ENCODE results near the gene DDX31. TPM values are rescaled to one million over a fixed set of nuclear protein-coding genes. Genes with fewer than 3 reads are reported as not detected.

Gene DDX31
- total RNA-seq, 1 donor, result 11.6 TPM

DNA sequence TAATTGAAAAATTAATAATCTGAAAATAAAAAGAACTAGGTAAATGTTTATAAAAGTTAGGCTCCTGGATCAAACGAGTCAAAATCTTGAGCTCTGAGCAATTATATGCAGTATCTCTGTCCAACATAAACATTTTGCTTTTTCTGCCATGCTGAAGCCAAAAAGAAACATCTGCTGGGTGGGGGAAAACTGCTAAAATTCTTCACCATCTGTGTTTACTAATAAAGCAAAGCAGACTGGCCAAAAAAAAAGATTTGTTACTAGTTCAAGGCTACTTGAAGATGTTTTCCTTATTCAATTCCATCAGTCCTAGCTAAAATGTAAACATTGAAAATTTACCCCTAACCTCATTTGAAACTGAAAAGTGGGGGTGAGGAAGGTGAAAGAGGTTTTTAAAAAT lies 30.2 kb upstream of the DDX31 start:
- Histone ChIP-seq H4K20me1 (ENCODE audit: insufficient read depth, low read length) (no peaks in the 10 kb centered on the region), H3K27me3 (ENCODE audit: insufficient read depth, low read length) (no peaks in the 10 kb centered on the region), H3K9me3 (ENCODE audit: low read depth, low read length) (peaks cover 10% of the 10 kb centered on the region), H3K4me1 (ENCODE audit: insufficient read depth, low read length) (no peaks in the 10 kb centered on the region), H3K4me3 (ENCODE audit: insufficient read depth, low read length) (no peak overlapping the region), H2AFZ (ENCODE audit: low read length) (no peak overlapping the region), H3K79me2 (ENCODE audit: insufficient read depth, low read length) (no peaks in the 10 kb centered on the region), H3K36me3 (ENCODE audit: insufficient read depth, low read length) (no peaks in the 10 kb centered on the region), H3K4me2 (ENCODE audit: insufficient read depth, low read length) (no peak overlapping the region), H3K27ac (ENCODE audit: low read depth, low read length) (no peak overlapping the region)
- no peak for DNase-seq (ENCODE audit: insufficient read length, low spot score, missing footprints)
- TF ChIP-seq, protein P1, sequence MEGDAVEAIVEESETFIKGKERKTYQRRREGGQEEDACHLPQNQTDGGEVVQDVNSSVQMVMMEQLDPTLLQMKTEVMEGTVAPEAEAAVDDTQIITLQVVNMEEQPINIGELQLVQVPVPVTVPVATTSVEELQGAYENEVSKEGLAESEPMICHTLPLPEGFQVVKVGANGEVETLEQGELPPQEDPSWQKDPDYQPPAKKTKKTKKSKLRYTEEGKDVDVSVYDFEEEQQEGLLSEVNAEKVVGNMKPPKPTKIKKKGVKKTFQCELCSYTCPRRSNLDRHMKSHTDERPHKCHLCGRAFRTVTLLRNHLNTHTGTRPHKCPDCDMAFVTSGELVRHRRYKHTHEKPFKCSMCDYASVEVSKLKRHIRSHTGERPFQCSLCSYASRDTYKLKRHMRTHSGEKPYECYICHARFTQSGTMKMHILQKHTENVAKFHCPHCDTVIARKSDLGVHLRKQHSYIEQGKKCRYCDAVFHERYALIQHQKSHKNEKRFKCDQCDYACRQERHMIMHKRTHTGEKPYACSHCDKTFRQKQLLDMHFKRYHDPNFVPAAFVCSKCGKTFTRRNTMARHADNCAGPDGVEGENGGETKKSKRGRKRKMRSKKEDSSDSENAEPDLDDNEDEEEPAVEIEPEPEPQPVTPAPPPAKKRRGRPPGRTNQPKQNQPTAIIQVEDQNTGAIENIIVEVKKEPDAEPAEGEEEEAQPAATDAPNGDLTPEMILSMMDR (IDR thresholded peaks at IDR 0.05; ENCODE audit: extremely low read depth, low read depth, low read length), result no peak

DNA sequence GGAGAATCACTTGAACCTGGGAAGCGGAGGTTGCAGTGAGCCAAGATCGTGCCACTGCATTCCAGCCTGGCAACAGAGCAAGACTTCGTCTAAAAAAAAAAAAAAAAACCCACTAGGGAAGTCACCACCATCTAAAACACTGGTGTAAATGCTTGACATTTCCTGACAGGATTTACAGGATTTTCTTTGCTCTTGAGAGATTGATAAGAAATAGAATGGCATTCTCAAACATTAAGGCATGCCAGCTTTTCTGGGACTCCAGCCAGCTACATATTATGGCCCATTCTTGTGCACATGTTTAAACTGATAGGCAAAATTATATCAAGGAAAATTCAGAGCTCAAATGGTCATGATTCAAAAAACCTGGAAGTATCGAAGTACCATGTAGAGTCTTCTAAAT lies 29.2 kb upstream of the DDX31 start:
- Histone ChIP-seq H4K20me1 (ENCODE audit: insufficient read depth, low read length) (no peaks in the 10 kb centered on the region), H3K4me2 (ENCODE audit: insufficient read depth, low read length) (no peak overlapping the region), H3K27me3 (ENCODE audit: insufficient read depth, low read length) (no peaks in the 10 kb centered on the region), H2AFZ (ENCODE audit: low read length) (no peak overlapping the region), H3K79me2 (ENCODE audit: insufficient read depth, low read length) (no peaks in the 10 kb centered on the region), H3K4me1 (ENCODE audit: insufficient read depth, low read length) (no peaks in the 10 kb centered on the region), H3K9me3 (ENCODE audit: low read depth, low read length) (peaks cover 10% of the 10 kb centered on the region), H3K4me3 (ENCODE audit: insufficient read depth, low read length) (no peak overlapping the region), H3K36me3 (ENCODE audit: insufficient read depth, low read length) (no peaks in the 10 kb centered on the region), H3K27ac (ENCODE audit: low read depth, low read length) (no peak overlapping the region)
- TF ChIP-seq, protein P1 (IDR thresholded peaks at IDR 0.05; ENCODE audit: extremely low read depth, low read depth, low read length), result no peak
- no peak for DNase-seq (ENCODE audit: insufficient read length, low spot score, missing footprints)

DNA sequence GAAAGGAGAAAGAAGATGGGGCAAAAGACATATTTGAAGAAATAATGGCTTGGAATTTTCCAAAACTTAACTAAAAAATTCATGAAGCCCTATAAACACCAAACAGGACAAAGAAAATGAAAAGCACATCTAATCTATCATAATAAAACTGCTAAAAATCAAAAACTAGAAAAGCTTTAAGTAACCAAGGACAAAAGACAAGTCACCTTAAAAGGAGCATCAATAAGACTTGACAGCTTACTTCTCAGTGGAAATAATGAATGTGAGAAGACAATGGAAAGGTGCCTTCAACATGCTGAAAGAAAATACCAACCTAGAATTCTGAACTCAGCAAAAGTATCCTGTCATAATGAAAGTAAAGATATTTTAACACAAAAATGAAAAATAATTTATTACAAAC lies 27.4 kb upstream of the DDX31 start:
- H4K20me1 ChIP-seq (ENCODE audit: insufficient read depth, low read length), result no peaks in the 10 kb centered on the region
- H3K4me1 ChIP-seq (ENCODE audit: insufficient read depth, low read length), result no peaks in the 10 kb centered on the region
- peaks cover 10% of the 10 kb centered on the region for H3K9me3 ChIP-seq (ENCODE audit: low read depth, low read length)
- H3K27ac ChIP-seq (ENCODE audit: low read depth, low read length), result no peak overlapping the region
- H2AFZ ChIP-seq (ENCODE audit: low read length), result no peak overlapping the region
- no peak for DNase-seq (ENCODE audit: insufficient read length, low spot score, missing footprints)
- no peaks in the 10 kb centered on the region for H3K79me2 ChIP-seq (ENCODE audit: insufficient read depth, low read length)
- no peak overlapping the region for H3K4me3 ChIP-seq (ENCODE audit: insufficient read depth, low read length)
- H3K27me3 ChIP-seq (ENCODE audit: insufficient read depth, low read length), result no peaks in the 10 kb centered on the region
- TF ChIP-seq, protein P1 (IDR thresholded peaks at IDR 0.05; ENCODE audit: extremely low read depth, low read depth, low read length), result no peak
- no peaks in the 10 kb centered on the region for H3K36me3 ChIP-seq (ENCODE audit: insufficient read depth, low read length)
- no peak overlapping the region for H3K4me2 ChIP-seq (ENCODE audit: insufficient read depth, low read length)

DNA sequence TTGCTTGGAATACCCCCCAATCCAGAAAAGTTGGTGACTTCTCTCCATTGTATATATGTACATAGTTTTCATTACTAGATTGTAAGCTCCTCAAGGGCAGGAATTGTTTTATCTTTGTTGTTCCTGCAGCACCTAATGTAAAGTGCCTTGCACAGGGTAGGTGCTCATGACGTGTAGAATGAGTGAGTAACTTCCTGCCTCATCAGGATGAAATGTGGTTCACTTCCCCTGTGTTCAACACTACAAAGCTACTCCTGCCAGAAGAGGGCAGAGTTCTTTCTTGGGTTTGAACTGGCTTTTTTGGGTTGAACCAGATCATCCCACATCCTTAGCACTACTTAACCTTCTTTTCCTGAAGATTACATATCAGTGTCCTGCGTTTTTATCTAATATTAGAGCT lies 24.4 kb upstream of the DDX31 start:
- DNase-seq (ENCODE audit: insufficient read length, low spot score, missing footprints), result no peak

More for the DNA sequence above, 24.4 kb upstream of the DDX31 start:
- TF ChIP-seq, protein P1 (IDR thresholded peaks at IDR 0.05; ENCODE audit: extremely low read depth, low read depth, low read length), result no peak
- Histone ChIP-seq H3K4me3 (ENCODE audit: insufficient read depth, low read length) (no peak overlapping the region), H3K36me3 (ENCODE audit: insufficient read depth, low read length) (peaks cover 19% of the 10 kb centered on the region), H4K20me1 (ENCODE audit: insufficient read depth, low read length) (peaks cover 3% of the 10 kb centered on the region), H2AFZ (ENCODE audit: low read length) (no peak overlapping the region), H3K9me3 (ENCODE audit: low read depth, low read length) (peaks cover 10% of the 10 kb centered on the region), H3K27ac (ENCODE audit: low read depth, low read length) (no peak overlapping the region), H3K27me3 (ENCODE audit: insufficient read depth, low read length) (no peaks in the 10 kb centered on the region), H3K4me1 (ENCODE audit: insufficient read depth, low read length) (no peaks in the 10 kb centered on the region), H3K79me2 (ENCODE audit: insufficient read depth, low read length) (no peaks in the 10 kb centered on the region), H3K4me2 (ENCODE audit: insufficient read depth, low read length) (no peak overlapping the region)
